GM21786 (cell line): ENCODE data around the gene HNRNPLL.

Source experiments
- ATAC-seq: cut with Tn5 transposase; IDR thresholded peaks from one replicate; pipeline ENCODE4 v1.9.1; 2021; ENCODE audit not compliant: unreplicated experiment

Gene HNRNPLL

DNA sequence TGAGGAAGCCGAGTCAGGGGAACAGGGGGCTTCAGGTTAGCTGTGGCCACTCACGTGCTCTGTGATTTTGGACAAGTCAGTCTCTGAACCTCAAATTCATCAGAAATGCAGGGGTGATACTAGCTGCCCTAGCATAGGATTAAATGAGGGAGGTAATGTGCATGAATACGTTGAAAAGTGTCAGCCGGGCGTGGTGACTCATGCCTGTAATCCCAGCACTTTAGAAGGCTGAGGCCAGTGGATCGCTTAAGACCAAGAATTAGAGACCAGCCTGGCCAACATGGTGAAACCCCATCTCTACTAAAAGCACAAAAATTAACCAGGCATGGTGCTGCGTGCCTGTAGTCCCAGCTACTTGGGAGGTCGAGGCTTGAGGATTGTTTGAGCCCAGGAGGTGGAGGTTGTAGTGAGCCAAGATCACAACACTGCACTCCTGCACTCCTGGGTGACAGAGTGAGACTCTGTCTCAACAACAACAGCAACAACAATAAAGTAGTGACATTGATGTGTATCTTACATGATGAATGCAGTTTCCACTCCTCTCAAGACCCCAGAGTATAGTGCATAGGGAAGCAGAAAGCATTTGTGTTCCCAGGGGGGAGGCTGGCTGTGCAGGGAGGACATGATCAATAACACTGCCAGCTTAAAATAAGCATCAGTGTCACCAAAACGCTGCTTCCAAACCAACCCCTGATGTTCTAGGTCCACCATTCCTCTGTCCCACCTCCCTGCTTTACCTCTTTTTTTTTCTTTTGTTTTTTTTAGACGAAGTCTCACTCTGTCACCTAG lies 68.8 kb downstream of the HNRNPLL start:
- no peak for ATAC-seq

DNA sequence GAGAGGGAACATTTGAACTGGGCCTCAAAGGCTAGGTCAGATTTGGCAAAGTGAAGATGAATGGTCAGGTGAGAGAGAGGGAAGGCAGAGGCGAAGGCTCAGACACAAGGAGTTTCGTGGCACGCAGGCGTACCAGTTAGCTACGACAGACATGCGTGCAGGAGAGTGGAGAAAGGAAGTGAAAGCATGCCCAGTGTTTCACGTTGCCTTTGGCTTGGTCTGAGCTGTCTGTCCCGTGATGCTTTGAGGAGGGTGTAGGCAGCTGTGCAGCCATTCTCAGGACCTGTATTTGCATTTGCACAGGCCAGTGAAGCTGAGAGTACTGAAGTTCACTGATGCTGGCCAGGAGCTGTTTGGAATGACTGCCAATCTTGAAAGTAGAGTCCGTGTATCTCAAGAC lies 69.5 kb downstream of the HNRNPLL start:
- ATAC-seq = peak; percentile 99

DNA sequence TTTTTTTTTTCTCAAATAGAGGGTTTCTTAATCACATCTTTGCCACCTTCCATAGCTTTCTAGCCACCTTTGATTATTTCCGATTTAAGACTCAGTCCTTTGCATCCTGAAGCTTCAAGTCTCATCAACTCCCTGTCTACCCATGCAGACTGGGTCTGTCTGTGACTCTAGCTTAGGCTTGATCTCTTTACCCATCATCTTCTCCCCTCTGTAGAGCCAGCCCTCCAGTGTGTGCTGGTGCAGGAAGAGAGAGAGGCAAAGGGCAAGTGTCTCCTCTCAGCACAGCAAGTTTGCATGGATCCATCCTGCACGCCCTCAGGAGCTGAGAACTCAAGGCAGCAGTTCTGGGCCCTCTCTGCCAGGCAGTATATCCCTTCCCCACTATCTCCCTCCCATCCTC lies 70.4 kb downstream of the HNRNPLL start:
- no peak for ATAC-seq

DNA sequence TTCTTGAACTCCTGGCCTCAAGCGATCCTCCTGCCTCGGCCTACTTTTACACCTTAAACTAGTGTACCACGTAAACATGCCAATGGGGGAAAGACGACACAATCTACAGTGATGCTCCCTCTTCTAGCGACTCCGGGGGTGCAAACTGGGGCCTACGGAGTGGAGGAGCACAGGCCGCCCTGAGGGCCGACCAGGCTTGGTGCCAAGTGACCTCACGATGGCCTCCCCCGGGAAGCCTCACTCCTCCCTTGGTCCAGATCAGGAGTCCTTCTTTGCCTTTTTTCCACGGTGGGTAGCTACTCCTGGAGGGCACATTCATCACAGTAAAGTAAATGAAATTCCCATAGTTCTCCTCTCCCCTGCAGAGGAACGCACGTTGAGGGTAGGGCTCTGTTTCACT lies 73.5 kb downstream of the HNRNPLL start:
- ATAC-seq = no peak

DNA sequence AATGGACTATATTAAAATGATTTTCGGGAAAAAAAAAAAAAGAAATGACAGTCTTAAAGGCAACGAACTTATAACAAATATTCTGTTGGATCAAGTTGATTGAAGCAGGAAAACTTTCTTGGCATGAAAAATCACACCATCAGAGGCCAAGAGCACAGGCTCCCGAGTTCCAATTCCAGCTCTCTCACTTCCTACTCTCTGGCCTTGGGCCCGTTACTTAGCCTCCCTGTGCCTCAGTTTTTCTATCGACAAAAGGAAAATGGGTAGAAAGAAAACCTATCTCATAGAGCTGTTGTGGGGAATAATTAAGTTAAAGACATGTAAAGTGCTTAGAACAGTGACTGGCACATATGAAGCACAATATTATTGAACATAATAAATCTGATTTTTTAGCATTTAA lies 74.2 kb downstream of the HNRNPLL start:
- no peak for ATAC-seq

DNA sequence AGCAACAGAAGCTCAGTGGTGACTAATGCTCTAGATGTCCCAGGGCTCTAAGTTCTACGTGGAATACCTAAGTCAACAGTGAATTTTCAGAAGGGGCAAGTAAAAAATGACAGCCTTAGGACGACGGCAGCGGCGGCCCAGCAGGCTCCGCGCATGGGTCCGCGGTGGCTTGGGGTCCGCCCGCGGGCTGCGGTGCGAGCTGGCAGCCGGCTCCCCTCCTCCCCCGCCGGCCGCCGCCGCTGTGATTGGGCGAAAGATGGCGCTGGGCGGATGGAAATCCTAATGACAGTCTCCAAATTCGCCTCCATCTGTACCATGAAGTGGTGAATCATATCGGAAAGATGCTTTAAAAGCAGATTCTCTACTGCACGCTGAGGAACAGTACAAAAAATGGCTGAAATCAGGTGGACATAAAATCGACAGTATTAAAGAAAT lies 74.7 kb downstream of the HNRNPLL start:
- ATAC-seq = no peak

DNA sequence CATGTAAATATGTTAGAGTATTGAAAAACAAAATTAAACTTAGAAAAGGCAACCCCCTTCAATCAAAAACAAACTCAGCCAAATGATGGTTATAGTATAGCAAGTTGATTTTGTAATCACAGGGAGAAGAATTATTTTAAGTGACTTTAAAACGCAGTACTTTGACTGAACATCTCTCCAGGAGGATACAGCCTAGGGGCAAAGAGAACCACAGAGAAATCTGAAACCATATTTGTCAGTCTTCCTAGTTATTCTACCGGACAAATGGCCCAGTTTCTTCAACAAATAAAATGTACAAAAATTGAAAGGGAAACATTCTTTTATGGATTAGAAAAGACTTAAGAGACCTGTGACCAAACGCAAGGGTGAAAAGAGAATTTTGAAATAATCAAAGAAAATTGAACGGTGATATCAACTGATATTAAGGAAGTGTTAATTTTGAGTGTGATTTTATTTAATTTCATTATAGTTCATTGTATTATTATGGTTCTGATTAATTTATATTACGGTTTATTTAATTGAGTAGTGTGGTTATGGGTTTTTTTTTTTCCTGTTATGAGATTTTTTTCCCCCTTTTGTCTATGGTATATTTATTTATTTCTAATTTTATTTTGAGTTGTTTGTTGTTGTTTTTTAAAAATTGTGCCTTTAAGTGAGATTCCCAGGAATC lies 75.3 kb downstream of the HNRNPLL start:
- no peak for ATAC-seq

DNA sequence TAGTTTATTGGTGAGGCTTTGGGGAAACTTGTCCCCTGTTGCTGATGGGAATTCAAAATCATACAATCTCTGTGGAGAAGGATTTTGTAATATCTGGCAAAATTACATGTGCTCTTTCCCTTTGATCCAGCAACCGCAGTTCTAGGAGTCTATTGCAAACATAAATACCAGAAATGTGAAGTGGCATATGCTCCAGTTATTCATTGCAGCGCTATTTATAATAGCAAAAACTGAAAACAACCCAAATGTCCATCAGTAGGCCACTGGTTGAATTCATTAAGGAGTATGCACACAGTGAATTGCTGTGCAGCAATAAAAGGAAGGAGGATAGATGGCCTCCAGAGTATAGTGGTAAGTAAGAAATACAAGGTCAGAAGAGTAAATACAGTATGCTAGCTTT lies 76.5 kb downstream of the HNRNPLL start:
- ATAC-seq = no peak

DNA sequence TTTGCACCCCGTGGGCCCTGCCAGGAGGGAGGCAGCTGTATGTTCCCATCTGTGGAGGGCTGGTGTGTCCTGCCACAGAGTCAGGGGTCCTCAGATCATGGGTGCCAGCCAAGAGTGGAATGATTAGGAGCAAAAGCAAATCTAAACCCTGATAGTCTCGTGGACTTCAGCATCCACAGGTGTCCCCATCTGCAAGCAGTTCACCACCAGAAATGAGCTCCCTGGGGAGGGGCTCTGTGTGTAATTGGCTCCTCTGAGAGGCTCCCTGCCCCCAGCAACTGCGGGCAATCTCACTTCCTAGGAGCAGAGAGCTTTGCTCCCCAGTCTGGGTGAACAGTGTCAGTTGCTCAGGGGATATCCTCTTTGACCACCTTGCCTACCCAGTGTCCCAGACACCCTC lies 78.1 kb downstream of the HNRNPLL start:
- no peak for ATAC-seq

DNA sequence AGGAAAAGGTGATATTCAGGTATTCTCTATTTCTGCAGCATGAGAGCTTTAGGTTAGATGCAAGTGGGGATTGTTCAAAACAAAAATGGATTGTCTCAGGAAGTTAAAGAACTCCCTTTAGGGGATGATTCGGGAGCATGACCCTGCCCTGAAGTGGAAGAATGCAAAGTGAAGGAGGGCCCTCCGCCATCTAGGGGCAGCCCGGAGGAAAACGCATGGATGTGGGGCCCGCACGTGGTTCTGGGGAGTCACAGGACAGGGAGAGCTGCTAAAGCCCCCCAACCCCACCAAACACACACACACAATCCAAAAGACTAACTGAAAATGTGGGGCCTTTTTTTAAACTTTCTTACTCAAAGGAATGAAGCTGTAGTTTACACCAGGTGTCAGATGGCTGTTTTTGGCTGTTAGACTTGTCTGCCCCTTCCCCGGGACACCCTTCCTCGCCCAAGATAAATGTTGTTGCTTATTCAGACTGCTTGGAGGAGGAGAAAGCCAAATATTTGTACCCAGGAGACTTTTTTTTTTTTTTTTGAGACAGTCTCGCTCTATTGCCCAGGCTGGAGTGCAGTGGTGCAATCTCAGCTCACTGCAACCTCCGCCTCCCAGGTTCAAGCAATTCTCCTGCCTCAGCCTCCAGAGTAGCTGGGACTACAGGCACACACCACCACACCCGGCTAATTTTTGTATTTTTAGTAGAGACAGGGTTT lies 78.8 kb downstream of the HNRNPLL start:
- ATAC-seq = no peak

DNA sequence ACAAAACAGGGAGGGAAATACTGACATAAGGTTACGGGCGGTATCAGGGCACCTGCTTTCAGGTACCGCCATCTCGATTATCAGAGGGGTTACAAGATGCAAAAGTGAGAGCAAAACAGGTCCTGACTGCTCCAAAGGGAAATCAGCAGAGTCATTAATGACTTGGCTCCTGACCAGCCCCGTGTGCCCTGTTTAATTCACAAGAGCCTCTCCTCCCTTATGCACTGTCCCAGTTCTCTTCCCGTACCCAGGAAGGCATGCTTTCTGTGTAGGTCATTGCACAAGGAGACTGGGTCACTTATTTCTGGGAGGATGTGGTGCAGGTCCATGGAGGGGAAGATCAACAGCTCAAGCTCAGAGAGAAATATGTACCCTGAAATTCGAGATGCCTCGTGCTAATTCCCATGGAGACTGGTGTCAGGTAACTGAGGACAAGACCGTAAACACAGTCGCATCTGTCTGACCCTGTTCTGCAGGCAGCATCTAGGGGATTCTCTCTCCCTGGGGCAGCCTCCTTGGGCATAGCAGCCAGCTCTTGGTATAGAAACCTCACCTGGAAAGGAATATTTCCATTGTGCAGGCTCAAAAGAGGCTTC lies 79.9 kb downstream of the HNRNPLL start:
- no peak for ATAC-seq

DNA sequence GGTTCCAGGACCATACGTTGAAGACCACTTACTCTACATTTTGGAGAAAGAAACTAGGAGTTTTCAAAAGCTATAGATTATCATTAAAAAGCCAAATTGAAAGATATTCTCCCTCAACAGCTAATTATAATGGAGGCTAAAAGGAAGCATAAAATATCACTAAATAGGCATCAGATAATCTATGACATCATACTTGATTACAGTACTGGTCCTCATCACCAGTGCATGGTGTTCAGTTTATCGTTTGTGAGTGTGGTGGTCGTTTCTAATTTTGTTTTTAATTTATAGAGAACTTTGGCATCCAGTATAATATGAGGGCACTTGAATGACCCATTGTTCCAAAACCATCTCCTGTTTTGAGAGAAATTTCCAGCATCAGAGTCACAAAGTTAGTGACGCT lies 80.9 kb downstream of the HNRNPLL start:
- ATAC-seq = no peak

DNA sequence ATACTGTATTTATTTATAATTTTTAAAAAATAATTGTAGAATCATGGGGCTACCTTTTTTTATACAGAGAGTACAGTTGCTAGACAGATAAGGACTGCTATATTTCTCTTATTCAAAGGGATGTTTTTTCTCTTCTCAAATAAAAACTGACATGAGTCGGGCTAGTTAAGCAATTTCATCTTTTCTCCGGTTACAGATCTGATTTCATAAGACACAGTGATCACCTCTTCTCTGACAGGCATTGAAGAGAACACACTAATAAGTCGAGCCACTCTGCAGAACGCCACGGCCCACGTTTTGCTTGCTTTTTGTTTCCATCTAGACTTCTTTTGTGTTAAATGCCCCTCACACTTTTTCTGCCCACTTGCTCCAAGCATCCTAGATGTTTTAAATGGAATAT lies 85.4 kb downstream of the HNRNPLL start:
- no peak for ATAC-seq

DNA sequence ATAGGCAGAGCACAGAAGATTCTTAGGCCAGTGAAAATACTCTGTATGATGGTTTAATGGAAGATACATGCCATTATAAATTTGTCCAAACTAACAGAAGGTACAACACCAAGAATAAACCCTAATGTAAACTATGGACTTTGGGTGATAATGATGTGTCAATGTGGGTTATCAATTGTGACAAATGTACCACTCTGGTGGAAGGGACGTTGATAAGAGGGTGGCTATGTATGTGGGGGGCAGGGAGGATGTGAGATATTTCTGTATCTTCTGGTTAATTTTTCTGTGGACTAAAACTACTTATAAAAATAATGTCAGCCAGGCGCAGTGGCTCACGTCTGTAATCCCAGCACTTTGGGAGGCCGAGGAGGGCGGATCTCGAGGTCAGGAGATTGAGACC lies 86.2 kb downstream of the HNRNPLL start:
- no peak for ATAC-seq

DNA sequence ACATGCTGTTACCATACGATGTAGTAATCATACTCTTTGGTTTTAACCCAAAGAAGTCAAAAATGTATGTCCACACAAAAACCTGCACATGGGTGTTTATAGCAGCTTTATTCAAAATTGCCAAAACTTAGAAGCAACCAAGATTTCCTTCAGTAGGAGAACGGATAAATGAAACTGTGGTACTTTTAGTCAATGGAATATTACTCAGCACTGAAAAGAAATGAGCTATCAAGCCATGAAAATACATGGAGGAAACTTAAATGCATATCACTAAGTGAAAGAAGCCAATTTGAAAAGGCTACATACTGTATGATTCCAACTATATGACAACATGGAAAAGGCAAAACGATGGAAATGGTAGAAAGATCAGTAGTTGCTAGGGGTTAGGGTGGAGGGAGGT lies 86.6 kb downstream of the HNRNPLL start:
- no peak for ATAC-seq

DNA sequence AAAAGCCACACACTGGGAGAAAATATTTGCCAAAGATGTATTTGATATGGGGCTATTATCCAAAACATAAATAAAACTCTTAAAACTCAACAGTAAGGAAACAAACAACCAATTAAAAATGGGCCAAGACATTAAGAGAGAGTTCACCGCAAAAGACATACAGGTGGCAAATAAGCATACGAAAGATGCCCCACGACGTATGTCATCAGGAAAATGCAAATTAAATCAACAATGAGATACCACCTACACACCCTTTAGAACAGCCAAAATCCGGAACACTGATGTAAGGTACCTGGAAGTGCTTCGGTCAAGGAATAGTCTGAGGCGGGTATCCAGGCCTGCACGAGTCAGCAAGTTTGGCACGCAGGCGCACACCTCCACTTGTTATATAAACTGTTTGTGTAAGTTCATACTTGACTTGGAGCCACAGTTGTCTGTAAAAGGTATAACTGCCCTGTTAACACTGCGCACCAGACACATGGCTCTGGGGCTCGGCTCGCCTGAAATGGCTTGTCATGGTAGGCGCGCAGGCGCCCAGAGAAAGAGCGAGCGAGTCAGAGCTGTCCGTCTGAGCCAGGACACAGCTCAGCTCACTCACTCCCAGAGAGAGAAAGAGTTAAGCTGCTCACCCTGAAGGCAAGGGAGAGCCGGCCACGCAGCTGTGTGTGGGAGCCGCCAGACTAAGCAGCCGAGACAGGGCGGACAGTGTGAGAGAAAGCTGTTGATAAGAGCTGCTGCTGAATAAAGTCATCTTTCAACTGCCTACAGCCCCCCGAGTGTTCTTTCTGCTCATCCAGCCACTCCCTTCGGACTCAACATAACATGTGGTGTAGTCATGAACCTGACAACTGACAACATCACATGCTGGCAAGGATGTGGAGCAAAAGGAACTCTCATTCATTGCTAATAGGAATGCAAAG lies 87.3 kb downstream of the HNRNPLL start:
- ATAC-seq = no peak

DNA sequence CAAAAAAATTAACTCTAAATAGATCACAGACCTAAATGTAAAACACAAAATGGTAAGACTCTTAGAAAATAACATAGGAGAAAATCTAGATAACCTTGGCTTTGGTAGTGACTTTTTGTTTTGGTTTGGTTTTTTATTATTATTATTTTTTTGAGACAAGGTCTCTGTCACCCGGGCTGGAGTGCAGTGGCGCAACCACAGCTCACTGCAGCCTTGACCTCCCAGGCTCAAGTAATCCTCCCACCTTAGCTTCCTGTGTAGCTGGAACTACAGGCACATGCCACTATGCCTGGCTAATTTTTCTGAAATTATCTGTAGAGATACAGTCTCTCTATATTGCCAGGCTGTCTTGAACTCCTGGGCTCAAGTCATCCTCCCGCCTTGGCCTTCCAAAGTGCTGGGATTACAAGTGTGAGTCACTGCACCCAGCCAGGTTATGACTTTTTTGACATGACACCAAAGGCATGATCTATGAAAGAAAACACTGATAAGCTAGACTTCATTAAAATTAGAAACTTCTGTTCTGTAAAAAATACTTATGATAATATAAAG lies 88.0 kb downstream of the HNRNPLL start:
- no peak for ATAC-seq

DNA sequence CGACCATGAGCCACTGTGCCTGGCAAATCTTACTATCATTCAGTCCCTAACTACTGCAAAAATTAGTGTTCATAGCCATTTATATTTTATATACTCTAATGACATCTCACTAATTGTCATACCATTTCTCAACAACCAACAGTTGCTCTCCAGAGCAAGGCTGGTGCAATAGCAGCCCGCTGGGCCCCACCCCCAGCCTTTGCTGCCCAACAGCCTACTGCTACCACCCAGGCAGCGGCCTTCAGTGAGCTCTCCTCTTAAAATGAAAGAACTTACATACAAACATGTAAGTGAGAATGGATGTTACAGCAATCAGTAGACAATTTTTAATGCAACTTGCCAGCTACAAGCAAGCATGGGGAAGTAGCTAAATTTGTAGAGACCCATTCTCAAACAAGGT lies 90.5 kb downstream of the HNRNPLL start:
- ATAC-seq = no peak
